Endothelial cell of umbilical vein (primary cell): ENCODE data around the gene RHCG.

Source experiments
- CTCF ChIP-seq, 2 donors: IDR thresholded peaks; 1 replicate in 1 of 2; 2 replicates in 1 of 2; pipeline ENCODE4 v1.5.1; 2011; ENCODE audit warnings: low read length in 2 of 2, mild to moderate bottlenecking in 2 of 2, moderate library complexity in 2 of 2, control low read depth in 1 of 2, inconsistent platforms in 1 of 2, low read depth in 1 of 2; ENCODE audit not compliant: insufficient read depth in 1 of 2; ENCODE audit errors: extremely low read depth in 1 of 2
- EZH2 ChIP-seq: IDR thresholded peaks from 2 replicates; pipeline ENCODE4 v1.6.1; 2012; ENCODE audit warnings: borderline replicate concordance, low read depth, mild to moderate bottlenecking, moderate library complexity, low read length, inconsistent platforms; ENCODE audit not compliant: severe bottlenecking
- FOS ChIP-seq: IDR thresholded peaks from 2 replicates; pipeline ENCODE4 v1.6.1; 2011; ENCODE audit warnings: mild to moderate bottlenecking, low read length, moderate library complexity, borderline replicate concordance; ENCODE audit not compliant: insufficient read depth
- GATA2 ChIP-seq: IDR thresholded peaks from 2 replicates; pipeline ENCODE4 v1.7.0; 2011; ENCODE audit warnings: low read depth, mild to moderate bottlenecking, moderate library complexity, mixed read lengths, low read length; ENCODE audit not compliant: insufficient read length, insufficient read depth
- JUN ChIP-seq: IDR thresholded peaks from 2 replicates; pipeline ENCODE4 v1.6.1; 2011; ENCODE audit warnings: borderline replicate concordance, low read depth; ENCODE audit not compliant: insufficient read length, insufficient read depth
- MYC ChIP-seq: IDR thresholded peaks from one replicate; pipeline ENCODE4 v1.6.1; 2011; ENCODE audit warnings: mild to moderate bottlenecking, low read depth, low read length
- POLR2A ChIP-seq: IDR thresholded peaks from 2 replicates; pipeline ENCODE4 v1.6.1; 2012; ENCODE audit warnings: low read depth, mild to moderate bottlenecking, control low read depth, low read length
- POLR2AphosphoS5 ChIP-seq: IDR thresholded peaks from 2 replicates; pipeline ENCODE4 v1.6.1; 2012; ENCODE audit warnings: low read depth, mild to moderate bottlenecking, control low read depth, low read length, moderate library complexity; ENCODE audit not compliant: insufficient read depth
- TF ChIP-seq, protein P1 (sequence below): IDR thresholded peaks from 2 replicates; pipeline ENCODE4 v1.6.1; 2011; ENCODE audit not compliant: insufficient read depth, insufficient read length

GRCh38 chr15:89442671-89443307, 53.6 kb downstream of the RHCG start:
- TF ChIP-seq MYC (no peak), CTCF (IDR thresholded peaks at IDR 0.05; ENCODE audit: extremely low read depth in 1 of 2, insufficient read depth in 1 of 2, low read depth in 1 of 2, low read length in 2 of 2) (peak; percentile 64 to 66), EZH2 (no peak), POLR2AphosphoS5 (no peak), POLR2A (no peak), FOS (no peak), JUN (no peak), GATA2 (no peak)
- TF ChIP-seq, protein P1, sequence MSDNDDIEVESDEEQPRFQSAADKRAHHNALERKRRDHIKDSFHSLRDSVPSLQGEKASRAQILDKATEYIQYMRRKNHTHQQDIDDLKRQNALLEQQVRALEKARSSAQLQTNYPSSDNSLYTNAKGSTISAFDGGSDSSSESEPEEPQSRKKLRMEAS = no peak
